ENCODE measurements around the gene WNK4. TPM values are rescaled to one million over a fixed set of nuclear protein-coding genes. Genes with fewer than 3 reads are reported as not detected.

The WNK4 gene
- total RNA-seq, 1 experiment from 2014 or later, result 1.5 TPM

DNA sequence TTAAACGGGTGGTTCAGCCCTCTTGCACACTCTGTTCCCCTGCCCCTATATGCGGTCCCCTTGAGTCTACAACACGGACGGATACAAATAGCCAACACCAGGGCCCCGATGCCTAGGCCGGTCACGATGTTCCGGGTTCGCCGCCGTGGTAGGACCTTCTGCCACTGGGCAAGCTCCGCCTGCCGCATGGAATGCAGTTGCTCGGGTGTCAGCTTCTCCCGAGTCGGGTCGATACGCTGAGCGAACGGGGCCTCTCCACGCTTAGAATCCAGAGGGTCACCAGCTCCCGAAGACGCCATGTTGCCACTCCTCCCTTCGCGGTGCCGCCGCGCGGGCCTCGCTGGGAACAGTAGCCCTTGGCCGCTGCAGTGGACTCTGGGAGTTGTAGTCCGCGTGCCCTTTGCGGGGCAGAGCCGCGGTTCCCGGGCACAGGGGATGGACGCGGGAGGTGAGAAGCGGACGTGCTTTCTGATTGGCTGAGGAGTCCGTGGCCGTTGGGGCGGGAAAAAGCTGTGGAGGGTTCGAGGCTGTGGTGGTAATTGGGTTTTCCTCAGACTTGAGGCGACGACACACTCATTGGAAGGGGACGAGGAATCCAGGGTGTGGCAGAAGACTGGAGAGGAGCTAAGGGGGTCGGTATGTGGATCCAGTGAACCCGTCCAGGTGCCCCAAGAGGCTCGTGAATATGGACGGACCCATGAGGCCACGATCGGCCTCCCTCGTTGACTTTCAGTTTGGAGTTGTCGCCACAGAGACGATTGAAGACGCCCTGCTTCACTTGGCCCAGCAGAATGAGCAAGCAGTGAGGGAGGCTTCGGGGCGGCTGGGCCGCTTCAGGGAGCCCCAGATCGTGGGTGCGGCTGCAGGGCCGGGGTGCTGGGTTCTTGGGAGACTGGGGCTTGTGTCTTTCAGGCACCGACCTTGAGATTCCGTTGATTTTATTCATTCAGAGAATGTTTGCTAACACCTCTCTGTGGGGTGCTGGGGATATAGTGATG lies 18.3 kb downstream of the WNK4 start, which contains the start of the genes CNTD1 and COA3 (continued):
- TF ChIP-seq, protein P1, sequence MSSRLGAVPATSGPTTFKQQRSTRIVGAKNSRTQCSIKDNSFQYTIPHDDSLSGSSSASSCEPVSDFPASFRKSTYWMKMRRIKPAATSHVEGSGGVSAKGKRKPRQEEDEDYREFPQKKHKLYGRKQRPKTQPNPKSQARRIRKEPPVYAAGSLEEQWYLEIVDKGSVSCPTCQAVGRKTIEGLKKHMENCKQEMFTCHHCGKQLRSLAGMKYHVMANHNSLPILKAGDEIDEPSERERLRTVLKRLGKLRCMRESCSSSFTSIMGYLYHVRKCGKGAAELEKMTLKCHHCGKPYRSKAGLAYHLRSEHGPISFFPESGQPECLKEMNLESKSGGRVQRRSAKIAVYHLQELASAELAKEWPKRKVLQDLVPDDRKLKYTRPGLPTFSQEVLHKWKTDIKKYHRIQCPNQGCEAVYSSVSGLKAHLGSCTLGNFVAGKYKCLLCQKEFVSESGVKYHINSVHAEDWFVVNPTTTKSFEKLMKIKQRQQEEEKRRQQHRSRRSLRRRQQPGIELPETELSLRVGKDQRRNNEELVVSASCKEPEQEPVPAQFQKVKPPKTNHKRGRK (CRISPR knock-in tag; IDR thresholded peaks at IDR 0.05; ENCODE audit: borderline replicate concordance), result no peak
- TF ChIP-seq, protein P2, sequence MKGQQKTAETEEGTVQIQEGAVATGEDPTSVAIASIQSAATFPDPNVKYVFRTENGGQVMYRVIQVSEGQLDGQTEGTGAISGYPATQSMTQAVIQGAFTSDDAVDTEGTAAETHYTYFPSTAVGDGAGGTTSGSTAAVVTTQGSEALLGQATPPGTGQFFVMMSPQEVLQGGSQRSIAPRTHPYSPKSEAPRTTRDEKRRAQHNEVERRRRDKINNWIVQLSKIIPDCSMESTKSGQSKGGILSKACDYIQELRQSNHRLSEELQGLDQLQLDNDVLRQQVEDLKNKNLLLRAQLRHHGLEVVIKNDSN (CRISPR knock-in tag; IDR thresholded peaks at IDR 0.05), result peak; percentile 64
- TF ChIP-seq FOXK1 (CRISPR knock-in tag; IDR thresholded peaks at IDR 0.05) (peak; percentile 93), ZNF232 (CRISPR knock-in tag; IDR thresholded peaks at IDR 0.05) (peak; percentile 93), NFYB (CRISPR knock-in tag; conservative IDR thresholded peaks at IDR 0.05; ENCODE audit: low read depth) (peak; percentile 82), TEAD1 (CRISPR knock-in tag; IDR thresholded peaks at IDR 0.05) (peak; percentile 96; the same call in 1 of the 2 replicates), ZNF263 (CRISPR knock-in tag; IDR thresholded peaks at IDR 0.05; ENCODE audit: low read depth) (no peak), ETV6 (CRISPR knock-in tag; IDR thresholded peaks at IDR 0.05) (peak; percentile 91; the same call in 1 of the 2 replicates), CREB1 (CRISPR knock-in tag; IDR thresholded peaks at IDR 0.05) (peak; percentile 94), CBFB (CRISPR knock-in tag; IDR thresholded peaks at IDR 0.05; ENCODE audit: low read depth) (no peak), NR3C1 (CRISPR knock-in tag; conservative IDR thresholded peaks at IDR 0.05; ENCODE audit: low read depth) (no peak), MYBL2 (CRISPR knock-in tag; IDR thresholded peaks at IDR 0.05) (peak; percentile 98), SP1 (CRISPR knock-in tag; conservative IDR thresholded peaks at IDR 0.05) (peak; percentile 84; the same call in 1 of the 2 replicates)
- TF ChIP-seq, protein P3, sequence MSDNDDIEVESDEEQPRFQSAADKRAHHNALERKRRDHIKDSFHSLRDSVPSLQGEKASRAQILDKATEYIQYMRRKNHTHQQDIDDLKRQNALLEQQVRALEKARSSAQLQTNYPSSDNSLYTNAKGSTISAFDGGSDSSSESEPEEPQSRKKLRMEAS (CRISPR knock-in tag; IDR thresholded peaks at IDR 0.05), result peak; percentile 100
- TF ChIP-seq, protein P4, sequence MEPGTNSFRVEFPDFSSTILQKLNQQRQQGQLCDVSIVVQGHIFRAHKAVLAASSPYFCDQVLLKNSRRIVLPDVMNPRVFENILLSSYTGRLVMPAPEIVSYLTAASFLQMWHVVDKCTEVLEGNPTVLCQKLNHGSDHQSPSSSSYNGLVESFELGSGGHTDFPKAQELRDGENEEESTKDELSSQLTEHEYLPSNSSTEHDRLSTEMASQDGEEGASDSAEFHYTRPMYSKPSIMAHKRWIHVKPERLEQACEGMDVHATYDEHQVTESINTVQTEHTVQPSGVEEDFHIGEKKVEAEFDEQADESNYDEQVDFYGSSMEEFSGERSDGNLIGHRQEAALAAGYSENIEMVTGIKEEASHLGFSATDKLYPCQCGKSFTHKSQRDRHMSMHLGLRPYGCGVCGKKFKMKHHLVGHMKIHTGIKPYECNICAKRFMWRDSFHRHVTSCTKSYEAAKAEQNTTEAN (CRISPR knock-in tag; IDR thresholded peaks at IDR 0.05), result peak; percentile 66
- TF ChIP-seq, protein P5, sequence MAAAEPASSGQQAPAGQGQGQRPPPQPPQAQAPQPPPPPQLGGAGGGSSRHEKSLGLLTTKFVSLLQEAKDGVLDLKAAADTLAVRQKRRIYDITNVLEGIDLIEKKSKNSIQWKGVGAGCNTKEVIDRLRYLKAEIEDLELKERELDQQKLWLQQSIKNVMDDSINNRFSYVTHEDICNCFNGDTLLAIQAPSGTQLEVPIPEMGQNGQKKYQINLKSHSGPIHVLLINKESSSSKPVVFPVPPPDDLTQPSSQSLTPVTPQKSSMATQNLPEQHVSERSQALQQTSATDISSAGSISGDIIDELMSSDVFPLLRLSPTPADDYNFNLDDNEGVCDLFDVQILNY (CRISPR knock-in tag; IDR thresholded peaks at IDR 0.05), result peak; percentile 98
- TF ChIP-seq, protein P6, sequence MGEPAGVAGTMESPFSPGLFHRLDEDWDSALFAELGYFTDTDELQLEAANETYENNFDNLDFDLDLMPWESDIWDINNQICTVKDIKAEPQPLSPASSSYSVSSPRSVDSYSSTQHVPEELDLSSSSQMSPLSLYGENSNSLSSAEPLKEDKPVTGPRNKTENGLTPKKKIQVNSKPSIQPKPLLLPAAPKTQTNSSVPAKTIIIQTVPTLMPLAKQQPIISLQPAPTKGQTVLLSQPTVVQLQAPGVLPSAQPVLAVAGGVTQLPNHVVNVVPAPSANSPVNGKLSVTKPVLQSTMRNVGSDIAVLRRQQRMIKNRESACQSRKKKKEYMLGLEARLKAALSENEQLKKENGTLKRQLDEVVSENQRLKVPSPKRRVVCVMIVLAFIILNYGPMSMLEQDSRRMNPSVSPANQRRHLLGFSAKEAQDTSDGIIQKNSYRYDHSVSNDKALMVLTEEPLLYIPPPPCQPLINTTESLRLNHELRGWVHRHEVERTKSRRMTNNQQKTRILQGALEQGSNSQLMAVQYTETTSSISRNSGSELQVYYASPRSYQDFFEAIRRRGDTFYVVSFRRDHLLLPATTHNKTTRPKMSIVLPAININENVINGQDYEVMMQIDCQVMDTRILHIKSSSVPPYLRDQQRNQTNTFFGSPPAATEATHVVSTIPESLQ (CRISPR knock-in tag; IDR thresholded peaks at IDR 0.05), result no peak
- TF ChIP-seq, protein P7, sequence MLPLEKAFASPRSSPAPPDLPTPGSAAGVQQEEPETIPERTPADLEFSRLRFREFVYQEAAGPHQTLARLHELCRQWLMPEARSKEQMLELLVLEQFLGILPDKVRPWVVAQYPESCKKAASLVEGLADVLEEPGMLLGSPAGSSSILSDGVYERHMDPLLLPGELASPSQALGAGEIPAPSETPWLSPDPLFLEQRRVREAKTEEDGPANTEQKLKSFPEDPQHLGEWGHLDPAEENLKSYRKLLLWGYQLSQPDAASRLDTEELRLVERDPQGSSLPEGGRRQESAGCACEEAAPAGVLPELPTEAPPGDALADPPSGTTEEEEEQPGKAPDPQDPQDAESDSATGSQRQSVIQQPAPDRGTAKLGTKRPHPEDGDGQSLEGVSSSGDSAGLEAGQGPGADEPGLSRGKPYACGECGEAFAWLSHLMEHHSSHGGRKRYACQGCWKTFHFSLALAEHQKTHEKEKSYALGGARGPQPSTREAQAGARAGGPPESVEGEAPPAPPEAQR (CRISPR knock-in tag; IDR thresholded peaks at IDR 0.05), result no peak
- TF ChIP-seq, protein P8, sequence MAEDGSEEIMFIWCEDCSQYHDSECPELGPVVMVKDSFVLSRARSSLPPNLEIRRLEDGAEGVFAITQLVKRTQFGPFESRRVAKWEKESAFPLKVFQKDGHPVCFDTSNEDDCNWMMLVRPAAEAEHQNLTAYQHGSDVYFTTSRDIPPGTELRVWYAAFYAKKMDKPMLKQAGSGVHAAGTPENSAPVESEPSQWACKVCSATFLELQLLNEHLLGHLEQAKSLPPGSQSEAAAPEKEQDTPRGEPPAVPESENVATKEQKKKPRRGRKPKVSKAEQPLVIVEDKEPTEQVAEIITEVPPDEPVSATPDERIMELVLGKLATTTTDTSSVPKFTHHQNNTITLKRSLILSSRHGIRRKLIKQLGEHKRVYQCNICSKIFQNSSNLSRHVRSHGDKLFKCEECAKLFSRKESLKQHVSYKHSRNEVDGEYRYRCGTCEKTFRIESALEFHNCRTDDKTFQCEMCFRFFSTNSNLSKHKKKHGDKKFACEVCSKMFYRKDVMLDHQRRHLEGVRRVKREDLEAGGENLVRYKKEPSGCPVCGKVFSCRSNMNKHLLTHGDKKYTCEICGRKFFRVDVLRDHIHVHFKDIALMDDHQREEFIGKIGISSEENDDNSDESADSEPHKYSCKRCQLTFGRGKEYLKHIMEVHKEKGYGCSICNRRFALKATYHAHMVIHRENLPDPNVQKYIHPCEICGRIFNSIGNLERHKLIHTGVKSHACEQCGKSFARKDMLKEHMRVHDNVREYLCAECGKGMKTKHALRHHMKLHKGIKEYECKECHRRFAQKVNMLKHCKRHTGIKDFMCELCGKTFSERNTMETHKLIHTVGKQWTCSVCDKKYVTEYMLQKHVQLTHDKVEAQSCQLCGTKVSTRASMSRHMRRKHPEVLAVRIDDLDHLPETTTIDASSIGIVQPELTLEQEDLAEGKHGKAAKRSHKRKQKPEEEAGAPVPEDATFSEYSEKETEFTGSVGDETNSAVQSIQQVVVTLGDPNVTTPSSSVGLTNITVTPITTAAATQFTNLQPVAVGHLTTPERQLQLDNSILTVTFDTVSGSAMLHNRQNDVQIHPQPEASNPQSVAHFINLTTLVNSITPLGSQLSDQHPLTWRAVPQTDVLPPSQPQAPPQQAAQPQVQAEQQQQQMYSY (CRISPR knock-in tag; IDR thresholded peaks at IDR 0.05), result no peak
- TF ChIP-seq, protein P9, sequence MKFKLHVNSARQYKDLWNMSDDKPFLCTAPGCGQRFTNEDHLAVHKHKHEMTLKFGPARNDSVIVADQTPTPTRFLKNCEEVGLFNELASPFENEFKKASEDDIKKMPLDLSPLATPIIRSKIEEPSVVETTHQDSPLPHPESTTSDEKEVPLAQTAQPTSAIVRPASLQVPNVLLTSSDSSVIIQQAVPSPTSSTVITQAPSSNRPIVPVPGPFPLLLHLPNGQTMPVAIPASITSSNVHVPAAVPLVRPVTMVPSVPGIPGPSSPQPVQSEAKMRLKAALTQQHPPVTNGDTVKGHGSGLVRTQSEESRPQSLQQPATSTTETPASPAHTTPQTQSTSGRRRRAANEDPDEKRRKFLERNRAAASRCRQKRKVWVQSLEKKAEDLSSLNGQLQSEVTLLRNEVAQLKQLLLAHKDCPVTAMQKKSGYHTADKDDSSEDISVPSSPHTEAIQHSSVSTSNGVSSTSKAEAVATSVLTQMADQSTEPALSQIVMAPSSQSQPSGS (CRISPR knock-in tag; IDR thresholded peaks at IDR 0.05; ENCODE audit: borderline replicate concordance, low read depth), result no peak
